Right ventricle myocardium superior (tissue), 1 donor: ENCODE results near the gene CDK18. TPM values are rescaled to one million over a fixed set of nuclear protein-coding genes. Genes with fewer than 3 reads are reported as not detected.
A peak's percentile ranks its signal among the peaks of the same experiment; 100 is the strongest.
"Not testable (repeated sequence)": the region's sequence is repeated elsewhere in the genome, so short reads cannot be mapped to it uniquely, and the experiment has no call there.

Experiments used
- ATAC-seq: fragments of 200-7000 bp; cut with Tn5 transposase; one replicate; pipeline ENCODE4 v1.9.1; 2020; ENCODE audit warnings: mild to moderate bottlenecking; ENCODE audit not compliant: poor library complexity
- DNase-seq: peaks from one replicate; pipeline ENCODE4 v3.0.0-alpha.2; 2020
- intact Hi-C: fragments of 100-400 bp; cut with DNase I; formaldehyde crosslinking; loops from one replicate; pipeline ENCODE4 v1.11.2; 2022
- total RNA-seq: library from RNA; stranded (reverse); fragmentation: NEBNext Ultra II Directional; extraction: Animal tissue kit (Norgen Biotek cat#: 25700); gene quantifications from one replicate; pipeline ENCODE4 v1.2.1, GENCODE V29; 2021
- donor health status: DM: no; HTN: yes; CAD: no; lungs with severe emphysema.

Gene CDK18
- total RNA-seq, 1 donor from 2014 or later: 172 TPM

GRCh38 chr1:205477759-205478247, 26.7 kb upstream of the CDK18 start:
- DNase-seq (peak; percentile 64), ATAC-seq (peak; percentile 82)
- intact Hi-C loops: no loop called here

DNA sequence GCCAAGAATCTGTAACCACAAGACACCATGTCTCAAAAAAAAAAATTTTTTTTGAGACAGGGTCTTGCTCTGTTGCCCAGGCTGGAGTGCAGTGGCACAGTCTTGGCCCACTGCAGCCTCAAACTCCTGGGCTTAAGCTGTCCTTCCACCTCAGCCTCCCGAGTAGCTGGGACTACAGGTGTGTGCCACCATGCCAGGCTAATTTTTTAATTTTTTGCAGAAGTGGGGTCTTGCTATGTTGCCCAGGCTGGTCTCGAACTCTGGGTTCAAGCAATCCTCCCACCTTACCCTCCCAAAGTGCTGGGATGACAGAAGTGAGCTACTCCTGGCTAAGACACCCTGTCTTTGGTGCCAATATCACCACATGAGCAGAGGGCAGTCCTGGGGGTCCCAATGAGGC, 25.5 kb upstream of the CDK18 start:
- intact Hi-C loops, ATAC-seq, DNase-seq: not testable (repeated sequence)

GRCh38 chr1:205480349-205480985, 24.0 kb upstream of the CDK18 start:
- DNase-seq (no peak), ATAC-seq (no peak)
- intact Hi-C loops: loop anchor here (10.0 kb wide), 1 partner anchor 126 kb away; the partner anchor contains the start of gene KLHDC8A

GRCh38 chr1:205481218-205481617, 23.3 kb upstream of the CDK18 start:
- intact Hi-C loops: loop anchor here (10.0 kb wide), 1 partner anchor 126 kb away; the partner anchor contains the start of gene KLHDC8A
- no peak for ATAC-seq
- no peak for DNase-seq

GRCh38 chr1:205481629-205482151, 22.8 kb upstream of the CDK18 start:
- ATAC-seq: no peak
- DNase-seq: no peak
- intact Hi-C loops: loop anchor here (10.0 kb wide), 1 partner anchor 127 kb away; the partner anchor contains the start of gene KLHDC8A

DNA sequence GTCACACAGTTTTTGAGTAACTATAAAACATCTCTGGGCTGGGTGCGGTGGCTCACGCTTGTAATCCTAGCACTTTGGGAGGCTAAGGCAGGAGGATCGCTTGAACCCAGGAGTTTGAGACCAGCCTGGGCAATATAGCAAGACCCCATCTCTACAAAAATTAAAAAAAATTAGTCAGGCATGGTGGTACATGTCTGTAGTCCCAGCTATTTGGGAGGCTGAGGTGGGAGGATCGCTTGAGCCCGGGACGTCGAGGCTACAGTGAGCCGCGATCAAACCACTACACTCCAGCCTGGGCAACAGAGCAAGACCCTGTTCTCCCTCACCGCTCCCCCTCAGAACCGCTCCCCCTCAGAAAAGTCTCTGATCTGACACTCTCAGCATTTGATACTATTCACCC, 21.9 kb upstream of the CDK18 start:
- DNase-seq, ATAC-seq: not testable (repeated sequence)
- intact Hi-C loops: loop anchor here (10.0 kb wide), 1 partner anchor 128 kb away; the partner anchor contains the start of gene KLHDC8A

DNA sequence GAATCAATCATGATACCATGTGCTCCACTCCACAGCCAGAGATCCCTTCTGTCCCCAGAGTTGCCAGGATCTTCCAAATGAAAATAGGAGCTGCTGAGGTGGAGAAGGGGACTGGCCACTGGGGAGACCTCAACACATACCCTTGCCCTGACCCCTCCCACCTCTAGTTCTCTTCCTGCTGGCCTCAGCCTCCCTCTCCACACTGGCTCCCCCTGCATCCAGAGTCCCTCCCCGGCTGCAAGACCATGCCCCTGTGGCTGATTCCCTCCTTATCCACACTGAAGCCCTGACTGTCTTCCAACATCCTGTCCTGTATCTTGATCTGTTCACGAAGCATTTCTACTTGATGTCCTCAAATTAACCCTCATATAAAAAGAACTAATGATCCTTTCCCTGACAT, 21.1 kb upstream of the CDK18 start:
- DNase-seq (no peak), ATAC-seq (no peak)
- intact Hi-C loops: loop anchor here (10.0 kb wide), 1 partner anchor 129 kb away; the partner anchor contains the start of gene KLHDC8A

- DNase-seq (peak; percentile 68), ATAC-seq (peak; percentile 76)
- intact Hi-C loops: loop anchor here (2.0 to 10.0 kb wide), 2 partner anchors 88 to 130 kb away; partner anchors contain the start of gene KLHDC8A
Measured at GRCh38 chr1:205484985-205485967, 19.2 kb upstream of the CDK18 start.

DNA sequence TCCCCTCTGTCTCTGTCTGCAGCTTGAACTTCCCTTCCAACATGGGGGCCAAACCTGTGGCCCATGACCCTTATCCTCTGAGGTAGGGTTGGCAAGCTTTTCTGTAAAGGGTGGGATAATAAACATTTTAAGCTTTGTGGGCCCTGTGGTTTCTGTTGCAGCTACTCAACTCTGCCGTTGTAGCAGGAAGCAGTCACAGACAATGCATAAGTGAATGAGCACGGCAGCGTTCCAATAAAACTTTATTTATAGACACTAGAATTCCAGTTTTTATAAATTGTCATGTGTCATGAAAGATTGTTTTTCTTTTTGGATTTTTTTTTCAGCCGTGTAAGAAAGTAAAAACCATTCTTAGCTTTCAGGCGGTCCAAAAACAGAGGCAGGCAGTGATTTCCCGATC, 18.2 kb upstream of the CDK18 start:
- intact Hi-C loops: loop anchor here (10.0 kb wide), 1 partner anchor 131 kb away; the partner anchor contains the start of gene KLHDC8A
- no peak for DNase-seq
- no peak for ATAC-seq

GRCh38 chr1:205488074-205488723, 16.3 kb upstream of the CDK18 start:
- DNase-seq (no peak), ATAC-seq (peak; percentile 79)
- intact Hi-C loops: loop anchor here (1.0 to 10.0 kb wide), 2 partner anchors 36 to 133 kb away; partner anchors contain the start of gene KLHDC8A

DNA sequence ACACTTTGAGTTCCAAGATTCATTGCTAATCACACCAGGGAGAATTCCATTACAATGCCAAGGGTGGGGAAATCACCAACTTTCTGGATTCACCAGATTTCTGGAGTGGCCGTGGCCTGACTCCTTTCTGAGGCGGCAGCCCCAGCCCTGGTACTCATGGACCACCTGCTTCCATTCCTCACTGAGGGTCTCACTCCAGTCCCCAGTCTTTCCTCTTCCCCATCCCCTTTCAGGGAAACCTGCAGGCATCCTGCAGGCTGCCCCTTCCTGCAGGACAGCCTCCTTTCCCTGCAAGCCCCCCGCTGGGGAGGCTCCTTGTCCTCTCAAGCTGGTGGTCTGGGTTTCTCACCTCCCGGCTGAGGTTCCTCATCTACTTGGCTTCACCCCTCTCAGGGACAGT, 12.7 kb upstream of the CDK18 start:
- ATAC-seq (no peak), DNase-seq (no peak)
- intact Hi-C loops: no loop called here

GRCh38 chr1:205492201-205492667, 12.2 kb upstream of the CDK18 start:
- DNase-seq (no peak), ATAC-seq (no peak)
- intact Hi-C loops: no loop called here

GRCh38 chr1:205492774-205493173, 11.7 kb upstream of the CDK18 start:
- ATAC-seq (no peak), DNase-seq (no peak)
- intact Hi-C loops: no loop called here

DNA sequence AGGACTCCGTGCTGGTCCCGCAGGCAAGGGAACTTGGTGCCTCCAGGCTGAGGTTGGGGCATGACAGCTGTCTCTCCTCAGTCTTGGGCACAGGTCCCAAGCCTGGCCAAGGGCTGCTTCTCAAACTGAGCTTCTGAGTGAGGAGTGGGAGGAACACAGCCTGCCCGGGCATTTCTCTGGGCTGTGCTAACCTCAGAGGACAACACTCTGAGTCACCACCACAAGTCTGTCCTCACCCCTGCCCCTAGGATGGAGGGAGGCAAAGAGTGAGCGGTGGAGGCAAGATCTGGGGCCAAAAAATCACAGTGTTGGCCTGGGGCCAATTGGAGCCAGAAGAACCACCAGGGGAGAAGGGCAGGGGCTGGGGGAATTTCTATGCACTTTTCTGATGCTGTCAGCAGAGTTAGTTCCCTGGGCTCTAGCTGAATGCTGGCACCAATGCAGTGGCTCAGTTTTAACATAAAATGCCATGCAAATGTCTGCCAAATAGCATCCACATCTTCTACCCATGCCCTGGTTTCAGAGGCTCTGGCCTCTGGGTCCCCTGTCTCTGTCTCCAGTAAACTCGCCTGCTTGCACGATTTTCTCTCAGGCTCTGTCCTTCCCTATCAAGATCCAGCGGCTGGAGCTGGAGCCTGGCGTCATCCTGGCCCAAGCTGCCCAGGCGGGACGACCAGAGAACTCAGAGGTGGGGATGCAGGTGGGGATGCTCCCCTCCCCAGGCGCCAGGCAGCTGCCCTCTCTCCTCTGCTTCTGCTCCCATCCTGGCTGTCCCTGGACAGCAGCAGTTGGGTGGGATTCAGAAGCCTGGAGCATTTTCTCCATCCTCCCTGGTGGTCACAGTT, 11.0 kb upstream of the CDK18 start:
- ATAC-seq (peak; percentile 44), DNase-seq (peak; percentile 53)
- intact Hi-C loops: no loop called here

DNA sequence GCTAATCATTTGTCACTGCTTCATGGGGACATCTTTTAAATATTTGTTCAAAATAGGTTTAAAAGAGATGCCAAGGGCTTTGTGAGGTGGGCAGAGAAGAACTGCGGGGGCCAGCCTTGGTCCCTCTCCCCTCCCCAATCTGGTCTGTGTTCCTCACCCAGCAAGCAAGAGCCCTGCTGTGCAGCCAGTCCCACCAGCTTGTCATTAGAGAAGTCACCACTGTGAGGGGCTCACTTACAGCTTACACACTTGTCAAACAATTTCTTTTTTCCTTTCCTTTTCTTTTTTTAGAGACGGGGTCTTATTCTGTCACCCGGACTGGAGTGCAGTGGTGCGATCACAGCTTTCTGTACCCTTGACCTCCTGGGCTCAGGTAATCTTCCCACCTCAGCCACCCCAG, 10.4 kb upstream of the CDK18 start:
- intact Hi-C loops: no loop called here
- no peak for DNase-seq
- ATAC-seq: no peak

- intact Hi-C loops: no loop called here
- ATAC-seq (peak; percentile 89), DNase-seq (peak; percentile 78)
Measured at GRCh38 chr1:205495237-205495823, 9.1 kb upstream of the CDK18 start.

DNA sequence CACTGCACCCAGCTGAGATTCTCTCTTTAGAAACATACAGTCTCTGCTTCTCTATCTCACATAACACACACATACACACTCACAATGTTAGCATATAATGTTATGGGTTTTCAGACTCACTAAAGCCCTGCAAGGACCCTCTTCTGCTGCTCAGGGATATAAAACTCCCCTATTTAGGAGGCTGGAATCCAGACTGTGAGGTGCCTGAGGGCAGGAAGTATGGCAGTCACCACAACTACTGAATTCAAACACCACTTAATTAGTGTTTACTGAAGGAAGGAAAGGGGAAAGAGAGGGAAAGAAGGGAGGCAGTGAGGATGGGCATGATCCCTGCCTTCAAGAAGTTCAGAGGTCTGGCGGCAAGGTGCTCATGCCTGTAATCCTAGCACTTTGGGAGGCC, 7.8 kb upstream of the CDK18 start:
- no peak for DNase-seq
- intact Hi-C loops: no loop called here
- no peak for ATAC-seq
